Neural progenitor cell (in vitro differentiated cells): ENCODE results near the gene COL25A1.

Source experiments
- CTCF ChIP-seq: fragments of 200-600 bp; sonication (generic); IDR thresholded peaks from 2 replicates; pipeline ENCODE4 v1.5.1; 2017; ENCODE audit warnings: antibody characterized with exemption, mild to moderate bottlenecking
- EZH2 ChIP-seq: fragments of 200-600 bp; sonication (generic); IDR thresholded peaks from 2 replicates; pipeline ENCODE4 v1.6.1; 2017; ENCODE audit warnings: antibody characterized with exemption, mild to moderate bottlenecking, moderate library complexity
- EZH2phosphoT487 ChIP-seq: fragments of 200-600 bp; sonication (generic); IDR thresholded peaks from 2 replicates; pipeline ENCODE4 v1.6.1; 2017; ENCODE audit warnings: antibody characterized with exemption

GRCh38 chr4:109185548-109185947 is 116.9 kb downstream of the COL25A1 start:
- TF ChIP-seq EZH2 (no peak), CTCF (no peak), EZH2phosphoT487 (no peak)
